Endothelial cell of umbilical vein (primary cell): Measurements from ENCODE around the gene TBX21. TPM values are rescaled to one million over a fixed set of nuclear protein-coding genes. Genes with fewer than 3 reads are reported as not detected.

Source experiments
- BruUV-seq: library from RNA; stranded (reverse); fragments of 400-500 nt; replicated peaks from 2 replicates; lab custom pipeline; 2021; lab: Mats Ljungman, UMichigan
- CTCF ChIA-PET: fragments of 300-600, 350-600 bp; sonication (Branson Sonifier 250); formaldehyde crosslinking; loops from one replicate; lab custom pipeline; 2021; ENCODE audit warnings: antibody characterized with exemption, inconsistent platforms; lab: Charles Lee
- POLR2A ChIA-PET: fragments of 300-600, 350-600 bp; sonication (Branson Sonifier 250); formaldehyde crosslinking; loops from one replicate; lab custom pipeline; 2021; ENCODE audit warnings: antibody characterized with exemption, inconsistent platforms; lab: Charles Lee
- DNase-seq: peaks from one replicate; pipeline ENCODE4 v3.0.0-alpha.2; 2011; ENCODE audit warnings: low read depth, low spot score
- FAIRE-seq: peaks from 2 replicates; lab custom pipeline; 2011; peaks lifted over from hg19 to GRCh38; lab: Jason Lieb, UNC
- H2AFZ ChIP-seq: 2 replicates; pipeline ENCODE4 v1.6.0; 2012; ENCODE audit warnings: low read depth, low read length, control low read depth, inconsistent platforms
- H3K27ac ChIP-seq: 2 replicates; pipeline ENCODE4 v1.5.1; 2011; ENCODE audit warnings: low read depth, mild to moderate bottlenecking, control low read depth, low read length, moderate library complexity; ENCODE audit not compliant: insufficient read depth
- H3K27me3 ChIP-seq, 2 experiments: 2 replicates each; pipeline versions ENCODE4 v1.6.0 to v1.6.1; 2011; ENCODE audit warnings: low read length in 2 of 2, mixed read lengths in 1 of 2; ENCODE audit not compliant: control insufficient read depth in 2 of 2, insufficient read depth in 2 of 2
- H3K36me3 ChIP-seq, 2 experiments: 2 replicates in 1 of 2; 3 replicates in 1 of 2; pipeline ENCODE4 v1.5.1; 2011; ENCODE audit warnings: low read length in 2 of 2, mild to moderate bottlenecking in 1 of 2, moderate library complexity in 1 of 2; ENCODE audit not compliant: control insufficient read depth in 2 of 2, insufficient read depth in 2 of 2; ENCODE audit errors: extremely low read depth in 1 of 2
- H3K4me1 ChIP-seq: 3 replicates; pipeline ENCODE4 v1.5.1; 2011; ENCODE audit warnings: mild to moderate bottlenecking, low read length; ENCODE audit not compliant: control insufficient read depth, insufficient read depth; ENCODE audit errors: extremely low read depth
- H3K4me2 ChIP-seq: 2 replicates; pipeline ENCODE4 v1.6.1; 2011; ENCODE audit warnings: low read length, control low read depth, mixed read lengths; ENCODE audit not compliant: insufficient read depth
- H3K4me3 ChIP-seq, 3 experiments: fragments of 200-600 bp in 1 of 3; sonication (generic), shearing (Covaris generic) in 1 of 3; replicated peaks in 1 of 3; 2 replicates each; pipeline ENCODE4 v1.5.1; 2011 to 2016; ENCODE audit warnings: control low read depth in 3 of 3, low read length in 3 of 3, mild to moderate bottlenecking in 2 of 3, inconsistent platforms in 1 of 3, low read depth in 1 of 3, moderate library complexity in 1 of 3; ENCODE audit not compliant: insufficient read depth in 1 of 3
- H3K79me2 ChIP-seq: 2 replicates; pipeline ENCODE4 v1.6.0; 2012; ENCODE audit warnings: low read length, inconsistent platforms; ENCODE audit not compliant: control insufficient read depth, insufficient read depth
- H3K9ac ChIP-seq: replicated peaks from 2 replicates; pipeline ENCODE3; 2011; ENCODE audit warnings: low read length, control low read depth; ENCODE audit not compliant: insufficient read depth; ENCODE audit errors: extremely low read depth
- H3K9me1 ChIP-seq: replicated peaks from 3 replicates; pipeline ENCODE4 v1.6.0; 2011; ENCODE audit warnings: mild to moderate bottlenecking, low read length; ENCODE audit not compliant: control insufficient read depth, insufficient read depth; ENCODE audit errors: extremely low read depth
- H3K9me3 ChIP-seq: replicated peaks from 2 replicates; pipeline ENCODE4 v1.5.1; 2012; ENCODE audit warnings: low read length, inconsistent platforms; ENCODE audit not compliant: control insufficient read depth, insufficient read depth
- H4K20me1 ChIP-seq: replicated peaks from 2 replicates; pipeline ENCODE3; 2011; ENCODE audit warnings: mild to moderate bottlenecking, low read length; ENCODE audit not compliant: control insufficient read depth, insufficient read depth; ENCODE audit errors: extremely low read depth
- EZH2 ChIP-seq: IDR thresholded peaks from 2 replicates; pipeline ENCODE4 v1.6.1; 2012; ENCODE audit warnings: borderline replicate concordance, low read depth, mild to moderate bottlenecking, moderate library complexity, low read length, inconsistent platforms; ENCODE audit not compliant: severe bottlenecking
- FOS ChIP-seq: IDR thresholded peaks from 2 replicates; pipeline ENCODE4 v1.6.1; 2011; ENCODE audit warnings: mild to moderate bottlenecking, low read length, moderate library complexity, borderline replicate concordance; ENCODE audit not compliant: insufficient read depth
- GATA2 ChIP-seq: IDR thresholded peaks from 2 replicates; pipeline ENCODE4 v1.7.0; 2011; ENCODE audit warnings: low read depth, mild to moderate bottlenecking, moderate library complexity, mixed read lengths, low read length; ENCODE audit not compliant: insufficient read length, insufficient read depth
- JUN ChIP-seq: IDR thresholded peaks from 2 replicates; pipeline ENCODE4 v1.6.1; 2011; ENCODE audit warnings: borderline replicate concordance, low read depth; ENCODE audit not compliant: insufficient read length, insufficient read depth
- MAX ChIP-seq: IDR thresholded peaks from 2 replicates; pipeline ENCODE4 v1.6.1; 2011; ENCODE audit not compliant: insufficient read depth, insufficient read length
- MYC ChIP-seq: IDR thresholded peaks from one replicate; pipeline ENCODE4 v1.6.1; 2011; ENCODE audit warnings: mild to moderate bottlenecking, low read depth, low read length
- POLR2A ChIP-seq: IDR thresholded peaks from 2 replicates; pipeline ENCODE4 v1.6.1; 2012; ENCODE audit warnings: low read depth, mild to moderate bottlenecking, control low read depth, low read length
- POLR2AphosphoS5 ChIP-seq: IDR thresholded peaks from 2 replicates; pipeline ENCODE4 v1.6.1; 2012; ENCODE audit warnings: low read depth, mild to moderate bottlenecking, control low read depth, low read length, moderate library complexity; ENCODE audit not compliant: insufficient read depth
- dilution Hi-C: fragments of 300-500 bp; cut with MboI; formaldehyde crosslinking; loops from one replicate; pipeline ENCODE4 v1.15.0; 2019; ENCODE audit warnings: low sequenced_read_pairs; ENCODE audit not compliant: extremely low pct_ligation_motif_present
- intact Hi-C: fragments of 100-400 bp; cut with micrococcal nuclease; formaldehyde crosslinking; loops from one replicate; pipeline ENCODE4 v1.10.0; 2022
- polyA plus RNA-seq, 4 experiments: library from polyadenylated mRNA; depleted of rRNA in 3 of 4; stranded (reverse) in 3 of 4; unstranded in 1 of 4; fragments of >200 nt; gene quantifications; 2 replicates each; pipeline versions ENCODE4 v1.2.1 to v1.2.3, GENCODE V29; 2011 to 2012; ENCODE audit warnings: missing spikeins in 1 of 4
- total RNA-seq: library from RNA; stranded (reverse); gene quantifications from 2 replicates; pipeline ENCODE4 v1.2.3, GENCODE V29; 2021
- TF ChIP-seq, protein P1 (sequence below), 2 donors: IDR thresholded peaks; 1 replicate in 1 of 2; 2 replicates in 1 of 2; pipeline ENCODE4 v1.5.1; 2011; ENCODE audit warnings: low read length in 2 of 2, mild to moderate bottlenecking in 2 of 2, moderate library complexity in 2 of 2, control low read depth in 1 of 2, inconsistent platforms in 1 of 2, low read depth in 1 of 2; ENCODE audit not compliant: insufficient read depth in 1 of 2; ENCODE audit errors: extremely low read depth in 1 of 2

Gene TBX21
- total and polyA plus RNA-seq, 2 donors (not counting 3 experiments of a cell fraction or from before 2014, with no cell fraction given): not detected

GRCh38 chr17:47760409-47761140 lies 27.5 kb downstream of the TBX21 start:
- CTCF ChIA-PET: no interaction called here
- H3K27ac ChIP-seq: no peak overlapping the region
- no peak overlapping the region for H2AFZ ChIP-seq
- BruUV-seq: no TSS peak
- POLR2A ChIA-PET: no interaction called here
- no peaks in the 10 kb centered on the region for H3K9me1 ChIP-seq
- TF ChIP-seq MYC (no peak), JUN (no peak), GATA2 (no peak), FOS (no peak), POLR2AphosphoS5 (no peak), POLR2A (no peak), MAX (no peak), EZH2 (no peak)
- TF ChIP-seq, protein P1, sequence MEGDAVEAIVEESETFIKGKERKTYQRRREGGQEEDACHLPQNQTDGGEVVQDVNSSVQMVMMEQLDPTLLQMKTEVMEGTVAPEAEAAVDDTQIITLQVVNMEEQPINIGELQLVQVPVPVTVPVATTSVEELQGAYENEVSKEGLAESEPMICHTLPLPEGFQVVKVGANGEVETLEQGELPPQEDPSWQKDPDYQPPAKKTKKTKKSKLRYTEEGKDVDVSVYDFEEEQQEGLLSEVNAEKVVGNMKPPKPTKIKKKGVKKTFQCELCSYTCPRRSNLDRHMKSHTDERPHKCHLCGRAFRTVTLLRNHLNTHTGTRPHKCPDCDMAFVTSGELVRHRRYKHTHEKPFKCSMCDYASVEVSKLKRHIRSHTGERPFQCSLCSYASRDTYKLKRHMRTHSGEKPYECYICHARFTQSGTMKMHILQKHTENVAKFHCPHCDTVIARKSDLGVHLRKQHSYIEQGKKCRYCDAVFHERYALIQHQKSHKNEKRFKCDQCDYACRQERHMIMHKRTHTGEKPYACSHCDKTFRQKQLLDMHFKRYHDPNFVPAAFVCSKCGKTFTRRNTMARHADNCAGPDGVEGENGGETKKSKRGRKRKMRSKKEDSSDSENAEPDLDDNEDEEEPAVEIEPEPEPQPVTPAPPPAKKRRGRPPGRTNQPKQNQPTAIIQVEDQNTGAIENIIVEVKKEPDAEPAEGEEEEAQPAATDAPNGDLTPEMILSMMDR (IDR thresholded peaks at IDR 0.05; ENCODE audit: extremely low read depth in 1 of 2, insufficient read depth in 1 of 2, low read depth in 1 of 2, low read length in 2 of 2): no peak
- no peak overlapping the region for H3K9ac ChIP-seq
- dilution Hi-C loops: no loop called here
- peaks cover 1 to 11% of the 10 kb centered on the region in 2 experiments for H3K27me3 ChIP-seq
- H3K9me3 ChIP-seq: no peaks in the 10 kb centered on the region
- FAIRE-seq (no peak), DNase-seq (no peak)
- intact Hi-C loops: no loop called here
- no peaks in the 10 kb centered on the region for H3K36me3 ChIP-seq
- no peak overlapping the region for H3K4me3 ChIP-seq
- H3K79me2 ChIP-seq: no peaks in the 10 kb centered on the region
- no peak overlapping the region for H3K4me2 ChIP-seq
- H3K4me1 ChIP-seq: no peaks in the 10 kb centered on the region
- no peaks in the 10 kb centered on the region for H4K20me1 ChIP-seq
